NCI-H1436 (cell line): ENCODE results near the gene EXOSC5.
A peak's percentile ranks its signal among the peaks of the same experiment; 100 is the strongest.
"Not testable (repeated sequence)": the region's sequence is repeated elsewhere in the genome, so short reads cannot be mapped to it uniquely, and the experiment has no call there.

ENCODE experiments used
- DNase-seq: peaks from one replicate; lab custom pipeline; 2025; lab: John Stamatoyannopoulos, UW

EXOSC5 gene

GRCh38 chr19:41397086-41398049 lies at the start of gene EXOSC5, which contains the start of gene BCKDHA:
EXOSC5 (minus strand) TSS chr19:41397359; CDS start chr19:41397328, 31 bp downstream.
BCKDHA (plus strand) TSS chr19:41397818; CDS start chr19:41397828, 10 bp downstream.
- DNase-seq = peak; percentile 100

GRCh38 chr19:41445575-41445974 lies 48.4 kb upstream of the EXOSC5 start:
- no peak for DNase-seq

- no peak for DNase-seq
These were observed 46.8 kb upstream of the EXOSC5 start for GRCh38 chr19:41443813-41444455.

- DNase-seq = no peak
These were observed 45.6 kb upstream of the EXOSC5 start, which contains the start of gene ERICH4 for GRCh38 chr19:41442473-41443355. ERICH4 (plus strand) TSS chr19:41443156; CDS start chr19:41443170, 14 bp downstream.

GRCh38 chr19:41441321-41441945 lies 44.3 kb upstream of the EXOSC5 start:
- DNase-seq = no peak

- DNase-seq = peak; percentile 98
These were observed 42.5 kb upstream of the EXOSC5 start, which contains the start of gene DMAC2 for GRCh38 chr19:41439441-41440222. DMAC2 (minus strand) TSS chr19:41439912; CDS start chr19:41439899, 13 bp downstream.

GRCh38 chr19:41437944-41438574 lies 40.9 kb upstream of the EXOSC5 start:
- no peak for DNase-seq

- DNase-seq = no peak
These were observed 39.5 kb upstream of the EXOSC5 start for GRCh38 chr19:41436674-41436951.

- DNase-seq = no peak
These were observed 38.9 kb upstream of the EXOSC5 start for GRCh38 chr19:41435936-41436673.

GRCh38 chr19:41435376-41435775 lies 38.2 kb upstream of the EXOSC5 start:
- DNase-seq = not testable (repeated sequence)

- no peak for DNase-seq
These were observed 37.3 kb upstream of the EXOSC5 start for GRCh38 chr19:41434450-41434849.

- DNase-seq = no peak
These were observed 36.0 kb upstream of the EXOSC5 start for GRCh38 chr19:41433171-41433570.

GRCh38 chr19:41431426-41432386 lies 34.5 kb upstream of the EXOSC5 start:
- no peak for DNase-seq

- no peak for DNase-seq
These were observed 33.8 kb upstream of the EXOSC5 start for GRCh38 chr19:41430922-41431321.

- no peak for DNase-seq
These were observed 31.3 kb upstream of the EXOSC5 start for GRCh38 chr19:41428481-41428859.

GRCh38 chr19:41427647-41428480 lies 30.7 kb upstream of the EXOSC5 start:
- DNase-seq = no peak

- peak; percentile 71 for DNase-seq
These were observed 29.9 kb upstream of the EXOSC5 start, which contains the start of gene B3GNT8 for GRCh38 chr19:41426952-41427646. B3GNT8 (minus strand) TSS chr19:41427374; CDS start chr19:41426778, 596 bp downstream.
